GM21423 (cell line): Measurements from ENCODE around the gene AKAP7.
"Not testable (repeated sequence)": the region's sequence is repeated elsewhere in the genome, so short reads cannot be mapped to it uniquely, and the experiment has no call there.

ENCODE experiments used
- ATAC-seq: cut with Tn5 transposase; IDR thresholded peaks from one replicate; pipeline ENCODE4 v1.9.1; 2021; ENCODE audit warnings: mild to moderate bottlenecking, moderate library complexity; ENCODE audit not compliant: unreplicated experiment

The AKAP7 gene

DNA sequence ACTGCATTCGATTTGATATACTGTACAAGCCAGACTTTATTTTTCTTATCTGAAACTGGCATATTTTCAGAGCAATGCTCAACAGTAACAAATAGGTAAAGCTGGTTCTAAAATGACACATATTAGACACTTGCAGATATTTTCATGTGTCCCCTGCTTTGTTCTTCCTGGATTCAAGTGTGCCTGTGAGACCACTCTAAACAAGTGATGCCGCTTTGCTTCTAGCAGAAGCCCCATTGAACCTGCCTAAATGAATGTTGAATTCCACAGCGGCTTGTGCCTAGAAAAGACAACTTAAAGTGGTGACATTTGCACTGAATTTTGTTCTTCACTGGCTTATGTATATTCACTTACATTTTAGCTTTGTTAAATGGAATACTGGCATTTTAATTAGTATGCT, 115.7 kb downstream of the AKAP7 start:
- ATAC-seq = no peak

DNA sequence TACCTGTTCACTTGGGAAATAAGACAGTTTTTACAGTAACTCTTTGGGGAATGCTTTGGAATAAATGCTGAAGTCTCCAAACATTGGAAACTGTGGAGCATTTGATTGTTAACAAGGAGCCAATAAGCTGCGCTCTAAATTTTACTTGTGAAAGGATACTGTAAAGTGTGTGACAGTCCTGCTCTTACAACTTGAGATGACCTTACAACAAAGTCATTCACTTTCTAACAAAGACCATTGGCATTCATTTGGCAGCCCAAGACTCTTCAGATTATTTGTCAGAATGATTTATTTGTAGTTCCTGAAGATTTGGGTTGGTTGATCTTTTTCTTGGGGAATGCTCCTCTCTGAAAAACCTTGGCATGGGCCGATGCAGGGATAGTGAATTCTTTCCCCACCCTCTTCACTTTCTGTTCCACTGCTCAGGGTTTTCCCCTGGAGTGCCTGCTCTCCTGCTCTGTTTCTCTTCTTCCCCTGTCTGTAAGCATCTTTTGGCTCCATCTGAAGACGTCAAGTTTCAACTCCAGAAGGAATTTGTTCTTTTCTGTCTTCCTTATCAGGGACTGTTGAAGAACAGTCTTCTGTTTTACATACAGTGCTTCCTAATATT, 116.4 kb downstream of the AKAP7 start:
- no peak for ATAC-seq

DNA sequence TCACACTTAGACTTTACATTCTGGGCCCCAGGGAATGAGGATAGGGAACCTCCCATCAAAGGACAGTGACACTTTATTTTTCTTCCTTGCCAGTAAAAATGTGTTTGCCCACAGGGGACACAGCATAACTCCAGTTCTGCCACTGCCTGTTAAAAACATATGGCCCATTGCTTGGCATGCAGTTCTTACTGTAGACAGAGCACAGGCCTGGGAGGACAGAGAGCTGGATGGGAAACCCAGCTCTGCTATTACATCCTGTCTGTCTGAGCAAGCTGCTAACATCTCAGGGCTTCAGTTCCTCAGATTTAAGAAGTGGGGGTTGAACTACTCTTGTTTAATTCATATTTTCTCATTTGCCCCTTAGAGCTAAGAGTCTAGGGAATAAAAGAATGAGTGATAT, 120.2 kb downstream of the AKAP7 start:
- peak; percentile 42 for ATAC-seq

DNA sequence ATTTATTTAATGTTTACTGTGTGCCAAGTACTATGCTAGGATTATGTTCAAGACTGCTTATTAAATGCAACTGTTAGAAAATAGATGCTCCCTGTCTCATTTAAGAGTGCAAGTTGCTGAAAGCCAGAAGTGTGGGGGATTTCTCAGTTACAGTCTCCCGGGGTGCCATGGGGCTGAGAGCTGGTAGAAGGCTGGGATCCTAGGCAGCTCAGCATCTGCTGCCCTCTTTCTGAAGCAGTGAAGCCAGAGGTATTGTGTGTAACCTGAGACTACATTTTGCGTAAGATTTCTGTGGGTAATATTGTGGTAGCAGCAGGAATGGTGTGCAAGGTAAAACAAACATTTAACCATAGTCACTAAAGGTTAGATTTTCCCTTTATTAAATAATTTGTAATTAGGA, 120.6 kb downstream of the AKAP7 start:
- no peak for ATAC-seq

DNA sequence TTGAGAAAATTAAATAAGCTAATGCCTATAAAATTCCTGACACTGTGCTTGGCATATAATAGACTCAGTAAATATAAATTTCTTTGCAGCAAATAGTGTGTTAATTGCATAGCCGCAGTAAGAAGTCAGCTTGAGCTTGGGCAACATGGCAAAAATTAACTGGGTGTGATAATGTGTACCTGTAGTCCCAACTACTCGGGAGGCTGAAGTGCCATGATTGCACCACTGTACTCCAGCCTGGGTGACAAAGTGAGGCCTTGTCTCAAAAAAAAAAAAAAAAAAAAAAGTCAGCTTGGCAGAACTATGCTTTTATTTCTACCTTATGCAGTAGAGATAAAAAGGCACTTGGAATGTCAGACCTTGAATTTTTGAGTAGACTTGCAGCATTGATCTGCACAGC, 121.8 kb downstream of the AKAP7 start:
- no peak for ATAC-seq

DNA sequence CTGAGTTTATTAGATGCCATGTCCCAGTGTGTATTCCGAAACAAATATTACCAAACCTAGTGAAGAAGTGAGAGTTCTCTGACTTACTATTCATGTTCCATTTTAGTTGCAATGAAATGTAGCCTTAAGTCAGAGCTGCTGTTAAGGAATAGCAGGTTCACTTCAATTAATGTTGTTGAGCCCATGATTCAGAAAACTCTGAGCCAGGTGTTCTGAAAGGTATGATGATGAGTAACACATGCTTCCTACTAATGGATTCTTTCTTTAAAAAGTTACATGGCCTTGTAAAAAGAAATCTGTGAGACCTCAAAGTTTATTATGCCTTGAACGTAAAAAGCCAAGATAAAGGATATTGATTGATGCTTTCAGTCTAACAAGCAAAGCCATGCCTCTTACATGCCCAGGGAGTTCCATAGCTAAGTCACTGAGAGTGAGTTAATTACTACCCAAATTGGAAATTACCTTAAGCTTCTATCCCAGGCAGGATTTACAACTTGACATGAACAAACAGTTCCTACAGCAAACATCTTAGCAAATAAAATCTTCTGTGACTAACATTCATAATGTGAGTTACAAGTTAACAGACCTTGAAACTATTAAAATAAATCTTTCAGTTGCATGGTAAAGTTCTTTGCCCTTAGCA, 122.9 kb downstream of the AKAP7 start:
- ATAC-seq = no peak

DNA sequence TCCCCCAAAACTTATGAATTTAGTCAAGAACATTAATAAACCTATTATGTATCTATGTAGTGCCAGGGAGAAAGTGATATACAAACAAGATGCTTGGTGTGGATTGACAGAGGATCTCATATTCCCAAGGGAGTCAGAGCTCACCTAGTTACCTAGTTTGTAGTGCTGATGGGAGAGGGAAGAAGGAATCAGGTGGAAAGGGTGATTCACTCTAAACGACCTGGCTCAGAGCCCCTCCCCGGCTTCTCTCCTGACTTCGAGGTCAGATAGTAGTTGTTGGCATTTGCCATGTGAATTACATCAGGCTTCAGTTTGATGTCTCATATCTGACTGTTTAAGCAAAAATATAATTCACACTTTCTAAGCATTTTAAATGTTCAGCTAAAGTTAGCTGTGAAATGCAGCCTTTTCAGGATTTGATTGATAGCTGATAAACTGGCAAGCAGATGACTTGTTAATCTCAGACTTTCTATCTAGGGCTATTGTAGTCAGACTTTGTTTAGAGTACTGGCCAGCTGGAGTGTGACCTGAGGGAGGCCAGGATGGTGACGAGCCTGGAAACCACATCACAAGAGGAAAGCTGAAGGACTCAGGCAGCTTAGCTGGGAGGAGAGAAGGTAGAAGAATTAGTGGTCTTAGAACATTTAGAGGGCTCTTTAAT, 123.7 kb downstream of the AKAP7 start:
- no peak for ATAC-seq

DNA sequence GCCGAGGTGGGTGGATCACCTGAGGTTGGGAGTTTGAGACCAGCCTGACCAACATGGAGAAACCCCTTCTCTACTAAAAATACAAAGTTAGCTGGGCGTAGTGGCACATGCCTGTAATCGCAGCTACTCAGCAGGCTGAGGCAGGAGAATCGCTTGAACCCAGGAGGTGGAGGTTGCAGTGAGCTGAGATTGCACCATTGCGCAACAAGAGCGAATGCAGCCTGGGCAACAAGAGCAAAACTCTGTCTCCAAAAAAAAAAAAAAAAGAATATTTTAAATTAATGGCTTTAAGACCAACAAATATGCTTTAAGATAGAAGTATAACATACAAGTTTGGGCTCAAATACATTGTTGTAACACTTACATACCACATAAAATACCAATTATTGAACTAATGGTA, 125.7 kb downstream of the AKAP7 start:
- ATAC-seq = not testable (repeated sequence)

DNA sequence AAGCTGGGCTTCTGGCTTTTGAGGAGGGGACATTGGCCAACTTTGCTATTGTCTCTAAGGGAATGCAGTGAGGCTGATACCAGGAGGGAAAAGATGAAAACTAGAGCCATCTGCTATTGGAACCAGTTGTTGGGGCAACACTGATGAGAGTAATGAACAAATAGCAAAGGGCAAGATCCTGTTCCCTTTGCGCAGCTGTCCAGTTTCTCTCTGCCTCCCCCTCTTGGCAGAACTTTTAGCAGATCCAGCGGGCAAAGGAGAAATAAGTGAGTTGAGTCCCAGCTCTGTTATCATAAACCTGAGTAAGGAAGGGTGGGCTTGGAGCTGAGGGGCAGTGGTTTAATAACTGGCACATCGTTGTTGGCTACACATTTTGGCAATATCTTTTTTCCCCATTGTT, 126.8 kb downstream of the AKAP7 start:
- no peak for ATAC-seq

DNA sequence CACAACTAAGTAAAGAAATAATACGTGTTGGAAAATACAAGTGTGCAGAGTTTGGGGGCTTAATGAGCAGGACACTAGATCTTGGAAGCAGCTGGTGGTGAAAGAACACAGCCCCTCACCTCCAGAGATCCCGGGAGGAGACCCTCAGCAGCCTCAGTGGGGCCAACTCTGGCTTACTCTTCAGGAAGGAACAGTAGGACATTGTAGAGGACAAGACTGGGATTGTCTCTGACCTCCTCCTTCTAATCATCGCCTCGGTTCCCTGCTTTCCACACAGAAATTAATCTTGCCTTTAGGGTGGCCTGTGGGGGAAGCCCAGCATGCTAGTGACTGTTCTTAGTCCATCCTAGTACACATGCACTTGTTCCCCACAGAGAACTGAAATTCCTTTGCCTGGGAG, 130.7 kb downstream of the AKAP7 start:
- ATAC-seq = no peak

DNA sequence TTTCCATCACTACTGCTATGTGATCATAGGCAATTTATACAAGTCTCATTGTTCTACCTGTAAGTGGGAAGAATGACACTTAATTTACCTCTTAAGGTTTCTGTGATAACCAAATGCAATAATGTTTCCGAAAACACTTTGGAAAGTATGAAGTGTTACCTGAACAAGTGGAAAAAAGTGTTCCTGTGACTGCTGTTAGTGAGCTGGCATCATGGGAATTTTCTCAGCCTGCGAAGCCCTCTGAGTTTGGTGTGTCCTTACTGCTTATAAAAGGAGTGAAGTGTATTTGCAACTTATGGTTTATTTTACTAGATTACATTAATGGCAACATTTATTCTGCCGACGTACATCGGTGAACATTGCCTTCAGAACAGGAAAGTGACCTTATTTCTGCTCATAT, 133.0 kb downstream of the AKAP7 start:
- ATAC-seq = no peak

DNA sequence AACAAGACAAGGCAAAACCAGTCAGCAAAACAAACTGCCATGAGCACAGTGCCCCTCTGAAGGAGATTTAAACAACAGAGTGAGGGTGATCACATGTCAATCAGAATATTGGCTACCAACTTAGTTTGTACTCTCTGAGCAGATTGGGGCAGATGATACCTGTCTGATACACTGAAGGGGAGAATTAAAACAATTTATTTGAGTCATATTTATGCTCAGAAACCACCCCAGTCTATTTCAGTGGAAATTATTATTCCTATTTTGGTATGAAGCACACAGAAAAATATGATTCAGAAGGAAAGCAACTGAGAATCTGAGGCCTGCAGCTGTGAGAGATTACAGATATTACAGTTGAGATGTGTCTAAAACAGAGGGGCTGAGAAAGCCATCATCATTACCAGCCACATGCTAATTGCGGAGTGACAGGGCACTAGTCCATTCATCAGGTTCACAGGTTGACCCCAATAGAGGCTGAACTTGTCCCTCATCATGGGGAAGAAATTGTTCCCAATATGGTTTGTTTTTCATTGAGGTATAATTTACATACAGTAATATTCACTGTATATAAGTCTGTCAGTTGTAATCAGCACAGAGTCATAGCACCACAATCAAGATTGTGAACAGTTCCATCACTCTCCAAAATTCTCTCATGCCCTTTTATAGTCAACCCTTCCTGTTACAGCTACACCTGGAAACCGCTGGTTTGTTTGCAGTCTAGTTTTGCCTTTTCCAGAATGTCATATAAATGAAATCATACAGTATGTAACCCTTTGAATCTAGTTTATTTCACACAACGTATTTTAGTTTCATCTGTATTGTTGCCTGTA, 134.5 kb downstream of the AKAP7 start:
- no peak for ATAC-seq

DNA sequence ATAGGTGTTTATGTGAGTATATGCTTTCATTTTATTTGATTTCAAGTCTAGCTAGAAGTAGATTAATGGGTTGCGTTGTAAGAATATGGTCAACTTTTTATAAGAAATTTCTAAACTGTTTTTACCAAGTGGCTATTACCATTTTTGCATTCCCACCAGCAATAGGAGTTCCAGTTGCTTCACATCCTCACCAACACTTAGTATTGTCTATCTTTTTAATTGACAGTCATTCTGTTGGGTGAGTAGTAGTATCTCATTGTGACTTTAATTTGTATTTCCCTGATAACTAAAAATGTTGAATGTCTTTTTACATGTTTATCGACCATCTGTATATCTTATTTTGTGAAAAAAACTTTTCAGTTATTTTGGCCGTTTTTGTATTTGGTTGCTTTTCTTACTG, 135.3 kb downstream of the AKAP7 start:
- no peak for ATAC-seq

DNA sequence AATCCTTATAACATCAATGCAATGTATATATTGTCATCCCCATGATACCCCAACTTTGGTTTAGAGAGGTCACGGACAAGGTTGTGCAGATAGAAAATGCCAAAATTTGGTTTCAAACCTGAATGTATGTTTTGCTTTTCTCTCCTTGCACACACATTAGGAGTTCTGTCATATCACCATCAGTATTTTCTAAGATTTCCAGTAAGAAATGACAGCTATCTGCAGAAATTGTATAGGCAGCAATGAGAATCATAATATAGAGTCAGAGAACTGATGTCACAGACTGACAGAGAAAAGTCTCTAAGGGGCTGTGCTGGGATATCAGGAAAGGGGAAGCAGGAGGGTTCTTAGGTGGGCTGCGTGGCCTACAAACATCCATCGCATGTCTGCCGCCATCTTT, 140.0 kb downstream of the AKAP7 start:
- no peak for ATAC-seq

DNA sequence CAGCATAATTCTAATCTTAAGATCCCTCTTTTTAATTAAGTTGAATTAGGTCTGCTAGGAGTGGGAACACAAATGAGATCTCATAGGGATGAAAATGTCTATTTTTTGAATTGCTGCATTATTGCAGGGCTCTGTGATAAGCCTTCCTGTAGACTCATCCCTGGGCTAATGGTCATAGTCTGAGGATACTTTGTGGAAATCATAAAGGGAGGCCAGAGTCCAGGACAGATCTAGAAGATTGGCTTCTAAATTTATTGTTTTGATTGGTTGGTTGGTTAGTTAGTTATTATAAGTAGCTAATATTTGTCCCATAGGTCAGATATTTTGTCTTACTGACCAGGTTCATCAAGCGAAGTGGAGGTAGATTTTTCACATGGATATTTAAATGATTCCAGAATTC, 142.3 kb downstream of the AKAP7 start:
- ATAC-seq = no peak

DNA sequence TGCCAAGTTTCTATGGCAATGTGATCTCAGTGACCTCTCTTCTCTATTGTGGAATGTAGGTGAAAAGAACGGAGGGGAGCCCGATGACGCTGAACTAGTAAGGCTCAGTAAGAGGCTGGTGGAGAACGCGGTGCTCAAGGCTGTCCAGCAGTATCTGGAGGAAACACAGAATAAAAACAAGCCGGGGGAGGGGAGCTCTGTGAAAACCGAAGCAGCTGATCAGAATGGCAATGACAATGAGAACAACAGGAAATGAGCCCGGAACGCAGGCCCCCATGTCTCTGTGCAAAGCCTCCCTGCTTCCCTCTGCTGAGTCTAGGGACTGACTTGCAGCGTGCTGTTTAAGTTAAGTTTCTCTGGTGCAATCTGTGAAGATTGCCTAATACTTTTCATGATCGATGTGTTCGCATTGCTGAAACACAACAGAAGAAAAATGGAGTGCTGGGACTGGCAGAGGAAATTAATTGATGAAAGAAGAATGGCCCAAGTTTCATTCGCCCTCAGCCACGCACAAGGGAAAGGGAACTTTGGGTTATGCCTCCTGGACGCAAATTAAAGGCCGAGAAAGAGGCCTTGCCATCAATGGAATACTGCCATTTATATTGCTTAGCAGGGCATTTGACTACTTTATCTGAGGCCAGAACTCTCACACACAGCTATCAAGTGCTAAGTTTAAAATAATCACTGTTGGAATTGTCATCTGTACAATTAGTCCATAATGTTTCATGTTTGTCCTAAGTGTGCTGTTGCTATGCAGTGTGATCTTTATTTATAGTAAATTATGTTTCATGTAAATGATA, 146.4 kb downstream of the AKAP7 start:
- ATAC-seq = peak; percentile 80

DNA sequence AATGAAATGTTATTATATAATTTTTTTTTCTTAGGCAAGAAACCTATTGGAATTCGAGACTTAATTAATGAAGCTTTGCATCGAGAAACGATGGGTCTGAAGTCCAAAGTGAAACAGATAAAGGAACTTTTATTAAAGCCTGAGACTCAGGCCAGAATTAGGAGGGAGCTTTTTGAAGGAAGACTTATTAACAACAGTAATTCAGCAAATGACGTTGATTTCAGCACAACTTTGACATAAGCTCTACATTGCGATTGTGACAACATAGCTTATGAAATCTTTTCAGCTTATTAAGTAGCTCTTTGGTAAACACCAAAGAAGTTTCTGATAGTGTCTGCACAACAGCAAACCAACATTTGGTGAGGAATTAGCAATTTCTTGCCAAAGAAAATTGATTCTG, 147.1 kb downstream of the AKAP7 start:
- ATAC-seq = no peak

DNA sequence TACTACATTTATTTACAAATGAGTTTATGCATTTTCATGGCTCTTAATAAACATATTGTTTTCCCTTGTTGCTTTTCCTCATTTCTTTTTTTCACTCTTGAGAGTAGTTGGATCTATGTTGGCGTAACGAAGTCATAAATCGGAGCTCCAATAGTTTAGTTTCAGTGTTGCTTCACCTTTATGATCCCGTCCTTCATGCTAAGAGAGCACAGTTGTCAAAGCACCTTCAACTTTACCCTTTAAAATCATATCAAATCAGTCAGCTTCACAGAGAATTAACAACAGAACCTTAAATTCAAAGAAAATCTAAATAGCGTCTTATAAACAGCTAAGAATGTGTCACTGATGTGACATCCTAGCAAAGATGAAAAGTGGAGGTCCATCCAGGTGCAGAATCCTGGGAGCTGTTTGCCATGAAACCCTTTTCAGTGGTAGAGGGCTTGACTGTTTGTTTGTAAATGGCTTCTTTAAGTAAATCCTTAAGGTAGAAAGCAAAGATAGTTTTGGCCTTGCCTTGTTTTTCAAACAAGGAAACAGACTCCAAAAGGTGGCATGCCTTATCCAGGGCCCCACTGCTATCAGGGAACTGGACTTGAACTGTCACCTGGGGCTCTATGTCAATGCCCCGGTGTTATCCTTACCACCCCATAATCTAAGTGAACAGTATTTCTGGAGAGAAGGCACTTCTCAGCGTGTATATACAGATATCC, 148.4 kb downstream of the AKAP7 start:
- ATAC-seq = no peak

DNA sequence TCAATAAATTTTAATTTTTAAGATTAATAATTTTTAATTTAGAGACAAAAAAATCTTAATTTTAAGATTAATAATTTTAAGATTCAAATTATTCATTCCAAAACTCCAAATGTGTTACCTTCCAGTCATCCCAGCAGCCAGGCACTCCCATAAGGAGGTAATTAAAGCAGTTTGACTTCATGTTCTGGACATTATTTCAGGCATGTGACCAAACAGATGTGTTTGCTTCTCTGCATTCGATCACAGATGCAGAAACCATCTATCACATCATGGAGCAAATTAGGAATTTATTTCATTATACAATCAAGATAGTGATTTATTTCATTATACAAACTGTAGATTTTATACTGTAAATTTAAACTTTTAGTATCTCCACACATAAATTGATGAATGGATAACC, 150.3 kb downstream of the AKAP7 start:
- no peak for ATAC-seq

DNA sequence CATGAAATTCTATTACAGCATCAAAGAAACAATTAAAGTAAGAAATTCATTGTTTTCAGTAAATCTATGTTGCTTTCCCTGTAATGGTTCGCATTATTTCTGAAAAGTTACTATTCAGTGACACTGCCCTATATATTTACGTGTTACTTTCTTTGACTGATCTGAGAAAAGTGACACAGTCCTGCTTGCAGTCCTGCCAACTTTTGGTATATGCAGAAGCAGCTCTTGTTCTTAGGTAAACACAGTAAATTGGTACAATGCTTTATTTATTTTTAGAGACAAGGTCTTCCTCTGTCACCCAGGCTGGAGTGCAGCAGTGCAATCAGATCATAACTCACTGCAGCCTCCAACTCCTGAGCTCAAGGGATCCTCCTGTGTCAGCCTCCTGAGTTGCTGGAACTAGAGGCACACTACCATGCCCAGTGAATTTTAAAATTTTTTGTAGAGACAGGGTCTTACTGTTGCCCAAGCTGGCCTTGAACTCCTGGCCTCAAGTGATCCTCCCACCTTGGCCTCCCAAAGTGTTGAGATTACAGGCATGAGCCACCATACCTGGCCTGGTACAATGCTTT, 151.3 kb downstream of the AKAP7 start:
- no peak for ATAC-seq
